A673 (cell line): ENCODE measurements around the gene PTER. TPM values are rescaled to one million over a fixed set of nuclear protein-coding genes. Genes with fewer than 3 reads are reported as not detected.

Experiments
- BruUV-seq: library from RNA; stranded (reverse); fragments of 400-500 nt; replicated peaks from 2 replicates; lab custom pipeline; 2021; lab: Mats Ljungman, UMichigan
- CTCF ChIA-PET: fragments of 300-600 bp; sonication (Branson Sonifier 250); formaldehyde crosslinking; loops from one replicate; lab custom pipeline; 2022; ENCODE audit warnings: antibody characterized with exemption; lab: Charles Lee
- POLR2A ChIA-PET: fragments of 300-600 bp; sonication (Branson Sonifier 250); formaldehyde crosslinking; loops from one replicate; lab custom pipeline; 2022; ENCODE audit warnings: antibody characterized with exemption; ENCODE audit not compliant: low non-redundant PET; lab: Charles Lee
- DNase-seq: peaks from one replicate; pipeline ENCODE4 v3.0.0-alpha.2; 2015; ENCODE audit warnings: low spot score
- H3K27ac ChIP-seq: fragments of 200-600 bp; sonication (generic); 2 replicates; pipeline ENCODE4 v1.5.1; 2016; ENCODE audit warnings: mixed run types, low read depth, mild to moderate bottlenecking, mixed read lengths, antibody characterized with exemption, low read length; ENCODE audit not compliant: poor library complexity, severe bottlenecking
- H3K27me3 ChIP-seq: fragments of 200-600 bp; sonication (generic); replicated peaks from 2 replicates; pipeline ENCODE4 v1.6.1; 2017; ENCODE audit warnings: mixed run types, low read depth, mild to moderate bottlenecking, mixed read lengths, antibody characterized with exemption, low read length; ENCODE audit not compliant: insufficient read depth, poor library complexity
- H3K36me3 ChIP-seq: fragments of 200-600 bp; sonication (generic); 2 replicates; pipeline ENCODE4 v1.6.1; 2016; ENCODE audit warnings: mixed run types, mild to moderate bottlenecking, mixed read lengths, antibody characterized with exemption, low read length; ENCODE audit not compliant: insufficient read depth, poor library complexity, severe bottlenecking
- H3K4me1 ChIP-seq: fragments of 200-600 bp; sonication (generic); 2 replicates; pipeline ENCODE4 v1.6.1; 2017; ENCODE audit warnings: mixed run types, mild to moderate bottlenecking, mixed read lengths, antibody characterized with exemption, low read length; ENCODE audit not compliant: insufficient read depth, poor library complexity, severe bottlenecking
- H3K4me3 ChIP-seq: fragments of 200-600 bp; sonication (generic); 2 replicates; pipeline ENCODE4 v1.5.1; 2016; ENCODE audit warnings: low read depth, mixed run types, mild to moderate bottlenecking, mixed read lengths, low read length; ENCODE audit not compliant: poor library complexity, severe bottlenecking
- H3K9me3 ChIP-seq: fragments of 200-600 bp; sonication (generic); 2 replicates; pipeline ENCODE4 v1.6.1; 2016; ENCODE audit warnings: mixed run types, low read depth, mild to moderate bottlenecking, mixed read lengths, antibody characterized with exemption, low read length; ENCODE audit not compliant: poor library complexity, severe bottlenecking
- EZH2 ChIP-seq: fragments of 200-600 bp; sonication (generic); IDR thresholded peaks from 2 replicates; pipeline ENCODE4 v1.6.1; 2017; ENCODE audit warnings: borderline replicate concordance, low read depth, mild to moderate bottlenecking, mixed read lengths, antibody characterized with exemption, low read length; ENCODE audit not compliant: poor library complexity, severe bottlenecking
- intact Hi-C: fragments of 100-400 bp; cut with micrococcal nuclease; formaldehyde crosslinking; loops from one replicate; pipeline ENCODE4 v1.10.0; 2022; ENCODE audit not compliant: unreplicated experiment
- total RNA-seq: library from RNA; stranded (reverse); gene quantifications from 2 replicates; pipeline ENCODE4 v1.2.3, GENCODE V29; 2021
- TF ChIP-seq, protein P1 (sequence below): fragments of 300-800, 200-600 bp; sonication (generic); conservative IDR thresholded peaks from 2 replicates; pipeline ENCODE4 v1.5.1; 2017; ENCODE audit warnings: low read depth, mild to moderate bottlenecking, antibody characterized with exemption, low read length, moderate library complexity, mixed read lengths

Gene PTER
- total RNA-seq, 1 experiment from 2014 or later = 1.4 TPM

DNA sequence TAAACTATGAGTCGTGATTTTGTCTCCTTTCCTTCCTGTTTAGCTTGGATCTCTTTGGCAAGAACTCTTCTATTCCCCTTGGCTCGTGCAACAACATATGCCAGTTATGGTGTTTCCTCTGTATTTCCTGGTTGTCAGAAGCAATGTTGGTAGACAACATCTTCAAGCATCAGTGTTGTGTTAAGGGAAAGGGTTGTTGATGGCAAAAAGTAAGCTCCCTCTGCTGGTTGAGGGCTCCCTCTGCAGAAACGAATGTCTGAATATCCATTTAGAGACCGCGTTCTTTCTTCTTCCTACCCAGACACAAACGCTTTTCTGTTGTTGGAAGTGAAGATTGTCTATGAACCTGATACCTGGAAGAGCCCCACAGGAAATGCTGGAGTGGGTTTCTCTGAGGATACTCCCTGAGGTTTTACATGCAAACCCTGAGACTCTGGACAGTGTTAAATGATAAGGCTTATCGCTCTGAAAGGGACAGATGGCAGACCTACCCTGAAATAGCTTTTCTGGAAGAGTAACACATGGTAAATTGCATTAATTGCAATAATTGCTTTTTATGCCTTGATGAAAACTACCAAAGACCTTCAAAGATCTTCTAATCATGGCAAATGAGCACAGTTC, 108.4 kb downstream of the PTER start:
- no peaks in the 10 kb centered on the region for H3K36me3 ChIP-seq
- H3K4me1 ChIP-seq = no peaks in the 10 kb centered on the region
- no peak overlapping the region for H3K27ac ChIP-seq
- no peaks in the 10 kb centered on the region for H3K9me3 ChIP-seq
- BruUV-seq = no TSS peak
- ChIA-PET CTCF (interaction anchor here (0.6 to 0.9 kb wide), 2 partner anchors 96 to 643 kb away, joined by 3 to 7 read pairs; no protein-coding TSS in a partner anchor), POLR2A (no interaction called here)
- H3K27me3 ChIP-seq = peaks cover 49% of the 10 kb centered on the region
- no peak overlapping the region for H3K4me3 ChIP-seq
- intact Hi-C loops = loop anchor here (5.0 kb wide), 1 partner anchor 643 kb away; no protein-coding TSS in a partner anchor
- TF ChIP-seq EZH2 = no peak
- TF ChIP-seq, protein P1, sequence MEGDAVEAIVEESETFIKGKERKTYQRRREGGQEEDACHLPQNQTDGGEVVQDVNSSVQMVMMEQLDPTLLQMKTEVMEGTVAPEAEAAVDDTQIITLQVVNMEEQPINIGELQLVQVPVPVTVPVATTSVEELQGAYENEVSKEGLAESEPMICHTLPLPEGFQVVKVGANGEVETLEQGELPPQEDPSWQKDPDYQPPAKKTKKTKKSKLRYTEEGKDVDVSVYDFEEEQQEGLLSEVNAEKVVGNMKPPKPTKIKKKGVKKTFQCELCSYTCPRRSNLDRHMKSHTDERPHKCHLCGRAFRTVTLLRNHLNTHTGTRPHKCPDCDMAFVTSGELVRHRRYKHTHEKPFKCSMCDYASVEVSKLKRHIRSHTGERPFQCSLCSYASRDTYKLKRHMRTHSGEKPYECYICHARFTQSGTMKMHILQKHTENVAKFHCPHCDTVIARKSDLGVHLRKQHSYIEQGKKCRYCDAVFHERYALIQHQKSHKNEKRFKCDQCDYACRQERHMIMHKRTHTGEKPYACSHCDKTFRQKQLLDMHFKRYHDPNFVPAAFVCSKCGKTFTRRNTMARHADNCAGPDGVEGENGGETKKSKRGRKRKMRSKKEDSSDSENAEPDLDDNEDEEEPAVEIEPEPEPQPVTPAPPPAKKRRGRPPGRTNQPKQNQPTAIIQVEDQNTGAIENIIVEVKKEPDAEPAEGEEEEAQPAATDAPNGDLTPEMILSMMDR = peak; percentile 78
- DNase-seq = peak; percentile 54

DNA sequence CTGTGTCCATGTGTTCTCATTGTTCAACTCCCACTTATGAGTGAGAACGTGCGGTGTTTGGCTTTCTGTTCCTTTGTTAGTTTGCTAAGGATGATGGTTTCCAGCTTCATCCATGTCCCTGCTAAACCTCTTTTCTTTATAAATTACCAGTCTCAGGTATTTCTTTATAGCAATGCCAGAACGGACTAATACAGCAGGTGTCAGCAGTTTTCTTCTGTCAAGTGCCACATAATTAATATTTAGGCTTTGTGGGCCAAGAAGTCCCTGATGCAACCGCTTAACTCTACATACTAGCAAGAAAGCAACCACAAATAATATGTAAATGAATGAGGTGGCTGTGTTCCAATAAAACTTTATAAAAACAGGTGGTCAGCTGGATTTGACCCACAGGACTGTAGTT, 111.2 kb downstream of the PTER start:
- peaks cover 49% of the 10 kb centered on the region for H3K27me3 ChIP-seq
- CTCF ChIA-PET = no interaction called here
- no peaks in the 10 kb centered on the region for H3K9me3 ChIP-seq
- H3K27ac ChIP-seq = no peak overlapping the region
- POLR2A ChIA-PET = no interaction called here
- intact Hi-C loops = loop anchor here (5.0 kb wide), 1 partner anchor 646 kb away; no protein-coding TSS in a partner anchor
- H3K4me3 ChIP-seq = no peak overlapping the region
- TF ChIP-seq, protein P1 = no peak
- no peak for TF ChIP-seq EZH2
- no peaks in the 10 kb centered on the region for H3K36me3 ChIP-seq
- no peaks in the 10 kb centered on the region for H3K4me1 ChIP-seq
- no peak for DNase-seq
- BruUV-seq = no TSS peak

DNA sequence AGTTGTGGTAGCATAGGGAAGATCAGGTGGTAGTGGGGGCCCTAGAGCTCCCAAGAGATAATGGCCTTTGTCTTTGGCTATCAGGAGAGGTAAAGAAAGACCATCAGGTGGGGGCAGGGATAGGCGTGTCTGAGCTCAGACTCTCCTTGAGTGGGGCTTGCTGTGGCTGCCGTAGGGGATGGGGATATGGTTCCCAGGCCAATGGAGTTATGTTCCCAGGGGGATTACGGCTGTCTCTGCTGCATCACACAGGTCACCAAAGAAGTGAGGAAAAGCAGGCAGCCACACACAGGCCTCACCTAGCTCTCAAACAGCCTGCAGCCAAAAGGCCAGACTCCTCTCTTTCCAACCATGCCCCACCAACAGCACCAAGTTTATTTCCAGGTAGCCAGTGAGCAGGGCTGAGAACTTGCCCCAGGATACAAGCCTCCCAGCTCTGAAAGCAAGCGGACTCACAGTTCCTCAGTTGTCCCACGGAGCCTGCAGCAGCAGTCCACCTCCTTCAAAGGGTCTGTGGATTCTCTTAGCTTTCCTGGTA, 122.5 kb downstream of the PTER start:
- no peaks in the 10 kb centered on the region for H3K4me1 ChIP-seq
- CTCF ChIA-PET = no interaction called here
- H3K4me3 ChIP-seq = no peak overlapping the region
- TF ChIP-seq EZH2 = no peak
- TF ChIP-seq, protein P1 = no peak
- intact Hi-C loops = no loop called here
- no peaks in the 10 kb centered on the region for H3K9me3 ChIP-seq
- no peaks in the 10 kb centered on the region for H3K36me3 ChIP-seq
- H3K27ac ChIP-seq = no peak overlapping the region
- POLR2A ChIA-PET = no interaction called here
- DNase-seq = no peak
- H3K27me3 ChIP-seq = peaks cover 24% of the 10 kb centered on the region
- no TSS peak for BruUV-seq
